ENCODE measurements around the gene REG4. TPM values are rescaled to one million over a fixed set of nuclear protein-coding genes. Genes with fewer than 3 reads are reported as not detected.

Gene REG4
- total and polyA plus RNA-seq, 2 donors (not counting 3 experiments of a cell fraction or from before 2014, with no cell fraction given) = not detected

DNA sequence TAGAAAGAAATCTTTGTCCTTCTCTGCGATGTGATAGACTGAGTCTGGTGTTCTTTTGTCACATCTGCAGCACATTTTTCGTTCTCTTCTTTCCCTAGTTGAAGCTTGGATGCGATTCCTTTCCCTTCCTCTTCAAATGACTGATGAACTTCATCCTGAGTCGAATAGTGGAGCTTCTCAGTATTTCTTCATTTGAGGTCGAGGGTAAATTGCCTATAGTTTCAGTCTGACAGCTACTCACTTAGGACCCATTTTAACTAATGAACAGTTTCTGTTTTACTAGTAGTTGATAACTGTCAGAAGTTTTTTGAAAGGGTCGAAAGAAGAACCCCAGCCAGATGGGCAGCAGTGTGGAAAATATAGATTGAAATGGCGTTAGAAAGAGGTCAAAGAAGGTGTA lies 4.7 kb upstream of the REG4 start:
- FAIRE-seq (no peak), DNase-seq (ENCODE audit: low read depth, low spot score) (no peak)
- Histone ChIP-seq H2AFZ (ENCODE audit: low read depth, low read length) (no peak overlapping the region), H3K4me3 (replicated peaks in 1 of 3; ENCODE audit: insufficient read depth in 1 of 3, low read depth in 1 of 3, low read length in 3 of 3) (no peak overlapping the region), H3K4me2 (ENCODE audit: insufficient read depth, low read length) (no peak overlapping the region), H3K9me1 (replicated peaks; ENCODE audit: control insufficient read depth, extremely low read depth, insufficient read depth, low read length) (no peaks in the 10 kb centered on the region), H3K27ac (ENCODE audit: insufficient read depth, low read depth, low read length) (no peak overlapping the region), H3K27me3 (ENCODE audit: control insufficient read depth in 2 of 2, insufficient read depth in 2 of 2, low read length in 2 of 2) (peaks cover 15 to 36% of the 10 kb centered on the region in 2 experiments), H3K36me3 (ENCODE audit: control insufficient read depth in 2 of 2, extremely low read depth in 1 of 2, insufficient read depth in 2 of 2, low read length in 2 of 2) (no peaks in the 10 kb centered on the region), H3K4me1 (ENCODE audit: control insufficient read depth, extremely low read depth, insufficient read depth, low read length) (no peaks in the 10 kb centered on the region), H3K9ac (replicated peaks; ENCODE audit: extremely low read depth, insufficient read depth, low read length) (no peak overlapping the region), H3K9me3 (replicated peaks; ENCODE audit: control insufficient read depth, insufficient read depth, low read length) (no peaks in the 10 kb centered on the region), H3K79me2 (ENCODE audit: control insufficient read depth, insufficient read depth, low read length) (no peaks in the 10 kb centered on the region), H4K20me1 (replicated peaks; ENCODE audit: control insufficient read depth, extremely low read depth, insufficient read depth, low read length) (no peaks in the 10 kb centered on the region)
- BruUV-seq (replicated peaks) = no TSS peak
- intact Hi-C loops (cut with micrococcal nuclease) = no loop called here
- POLR2A ChIA-PET = no interaction called here
- dilution Hi-C loops (cut with MboI; ENCODE audit: extremely low pct_ligation_motif_present, low sequenced_read_pairs) = no loop called here
- CTCF ChIA-PET = interaction anchor here (1.2 to 1.3 kb wide), 2 partner anchors 140 to 204 kb away, joined by 3 read pairs; no protein-coding TSS in a partner anchor
- TF ChIP-seq FOS (IDR thresholded peaks at IDR 0.05; ENCODE audit: borderline replicate concordance, insufficient read depth, low read length) (no peak), JUN (IDR thresholded peaks at IDR 0.05; ENCODE audit: borderline replicate concordance, insufficient read depth, insufficient read length, low read depth) (no peak), POLR2A (IDR thresholded peaks at IDR 0.05; ENCODE audit: low read depth, low read length) (no peak), GATA2 (IDR thresholded peaks at IDR 0.05; ENCODE audit: insufficient read depth, insufficient read length, low read depth, low read length) (no peak), POLR2AphosphoS5 (IDR thresholded peaks at IDR 0.05; ENCODE audit: insufficient read depth, low read depth, low read length) (no peak), EZH2 (IDR thresholded peaks at IDR 0.05; ENCODE audit: borderline replicate concordance, low read depth, low read length, severe bottlenecking) (no peak), CTCF (IDR thresholded peaks at IDR 0.05; ENCODE audit: extremely low read depth in 1 of 2, insufficient read depth in 1 of 2, low read depth in 1 of 2, low read length in 2 of 2) (no peak), MYC (IDR thresholded peaks at IDR 0.05; ENCODE audit: low read depth, low read length) (no peak)
- TF ChIP-seq, protein P1, sequence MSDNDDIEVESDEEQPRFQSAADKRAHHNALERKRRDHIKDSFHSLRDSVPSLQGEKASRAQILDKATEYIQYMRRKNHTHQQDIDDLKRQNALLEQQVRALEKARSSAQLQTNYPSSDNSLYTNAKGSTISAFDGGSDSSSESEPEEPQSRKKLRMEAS (IDR thresholded peaks at IDR 0.05; ENCODE audit: insufficient read depth, insufficient read length) = no peak
